Measurements from ENCODE around the gene KLHDC7A.

KLHDC7A gene

DNA sequence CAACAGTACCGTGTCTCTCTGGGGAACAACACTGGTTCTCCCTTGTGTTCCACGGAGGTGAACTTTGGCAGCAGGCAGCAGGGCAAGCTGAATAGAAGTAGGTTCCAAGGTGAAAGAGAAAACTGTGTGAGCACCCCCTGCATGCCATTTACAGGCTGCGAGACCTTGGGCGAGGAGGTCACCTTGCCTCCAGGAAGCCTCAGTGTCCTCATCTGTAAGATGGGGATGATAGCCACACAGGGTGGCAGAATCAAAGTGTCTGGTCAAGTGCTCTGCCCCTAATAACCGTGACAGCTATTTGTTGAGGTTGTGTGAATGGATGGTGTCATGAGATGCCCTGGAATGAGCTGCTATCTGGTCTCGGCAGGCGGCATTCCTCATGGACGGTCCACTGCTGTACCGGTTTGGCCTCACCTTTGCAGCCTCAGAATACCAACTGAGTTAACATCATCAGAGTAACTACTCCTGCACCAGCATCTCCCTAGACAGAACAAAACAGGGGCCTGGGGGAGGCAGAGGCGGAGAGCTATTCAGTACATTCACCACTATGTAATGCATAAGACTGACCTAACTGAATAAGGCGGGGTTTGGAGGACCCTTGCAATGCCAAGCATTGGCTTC is 7.4 kb upstream of the KLHDC7A start:
- no peak for DNase-seq (ENCODE audit: low read depth, low spot score)

- DNase-seq (ENCODE audit: low read depth, low spot score): no peak
Measured at GRCh38 chr1:18474559-18475175, 6.1 kb upstream of the KLHDC7A start.

DNA sequence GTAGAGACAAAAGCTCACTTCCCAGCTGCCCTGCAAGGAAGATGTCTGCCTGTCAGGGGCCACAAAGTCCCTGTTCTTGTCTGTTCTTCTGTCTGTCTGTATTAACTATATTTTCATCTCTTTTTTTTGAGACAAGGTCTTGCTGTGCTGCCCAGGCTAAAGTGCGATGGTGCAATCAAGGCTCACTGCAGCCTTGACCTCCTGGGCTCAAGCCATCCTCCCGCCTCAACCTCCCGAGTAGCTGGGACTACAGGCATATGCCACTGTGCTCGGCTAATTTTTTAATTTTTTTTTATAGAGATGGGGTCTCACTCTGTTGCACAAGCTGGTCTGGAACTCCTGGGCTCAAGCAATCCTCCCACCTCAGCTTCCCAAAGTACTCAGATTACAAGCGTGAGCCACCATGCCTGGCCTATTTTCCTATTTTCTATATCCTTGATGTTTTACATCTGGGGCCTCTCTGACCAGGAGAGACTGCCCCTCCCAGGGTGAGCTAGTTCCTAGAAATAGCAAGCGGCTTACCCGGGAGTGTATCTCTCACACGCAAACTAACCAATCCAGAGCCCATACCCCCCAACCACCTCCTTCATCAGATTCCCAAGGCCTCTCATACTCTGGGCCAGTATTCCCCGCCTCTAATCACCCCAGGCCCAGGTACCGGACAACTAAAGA is 5.4 kb upstream of the KLHDC7A start:
- DNase-seq (ENCODE audit: low read depth, low spot score): no peak

DNA sequence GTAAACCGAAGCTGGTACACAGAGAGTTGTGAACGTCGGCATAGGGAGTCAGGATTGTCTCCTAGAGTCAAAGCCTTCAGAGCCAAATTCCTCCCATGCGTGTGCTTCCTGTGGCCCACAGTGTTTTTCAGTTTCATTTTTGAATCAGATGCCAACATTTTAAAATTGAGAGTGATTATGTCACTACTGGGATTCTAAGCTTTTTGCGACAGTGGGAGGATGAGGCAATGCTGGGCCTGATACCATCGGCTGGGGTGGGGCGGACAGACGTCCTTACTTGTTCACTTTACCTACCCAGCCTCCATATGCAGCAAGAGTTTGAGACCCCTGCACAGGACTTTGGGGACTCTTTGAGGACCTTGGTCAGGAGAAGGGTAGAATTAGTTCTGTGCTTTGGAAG is 1.3 kb upstream of the KLHDC7A start:
- no peak for DNase-seq (ENCODE audit: low read depth, low spot score)

- DNase-seq (ENCODE audit: low read depth, low spot score): no peak
Measured at GRCh38 chr1:18481190-18481920, 625 bp downstream of the KLHDC7A start.

GRCh38 chr1:18481921-18482701 is 1.4 kb downstream of the KLHDC7A start:
- DNase-seq (ENCODE audit: low read depth, low spot score): no peak

DNA sequence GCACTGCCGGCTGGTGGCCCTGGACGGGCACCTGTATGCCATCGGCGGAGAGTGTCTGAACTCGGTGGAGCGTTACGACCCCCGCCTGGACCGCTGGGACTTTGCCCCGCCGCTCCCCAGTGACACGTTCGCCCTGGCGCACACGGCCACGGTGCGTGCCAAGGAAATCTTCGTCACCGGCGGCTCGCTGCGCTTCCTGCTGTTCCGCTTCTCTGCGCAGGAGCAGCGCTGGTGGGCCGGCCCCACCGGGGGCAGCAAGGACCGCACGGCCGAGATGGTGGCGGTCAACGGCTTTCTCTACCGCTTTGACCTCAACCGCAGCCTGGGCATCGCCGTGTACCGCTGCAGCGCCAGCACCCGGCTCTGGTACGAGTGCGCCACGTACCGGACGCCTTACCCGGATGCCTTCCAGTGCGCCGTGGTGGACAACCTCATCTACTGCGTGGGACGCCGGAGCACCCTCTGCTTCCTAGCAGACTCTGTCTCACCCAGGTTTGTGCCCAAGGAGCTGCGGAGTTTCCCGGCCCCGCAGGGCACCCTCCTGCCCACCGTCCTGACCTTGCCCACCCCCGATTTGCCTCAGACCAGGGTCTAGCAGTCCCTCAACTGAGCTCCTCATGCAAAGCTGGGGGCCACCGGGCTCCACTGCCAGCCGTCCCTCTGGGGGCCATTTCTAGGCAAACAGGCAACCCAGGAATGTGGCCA is 2.1 kb downstream of the KLHDC7A start:
- DNase-seq (ENCODE audit: low read depth, low spot score): no peak

DNA sequence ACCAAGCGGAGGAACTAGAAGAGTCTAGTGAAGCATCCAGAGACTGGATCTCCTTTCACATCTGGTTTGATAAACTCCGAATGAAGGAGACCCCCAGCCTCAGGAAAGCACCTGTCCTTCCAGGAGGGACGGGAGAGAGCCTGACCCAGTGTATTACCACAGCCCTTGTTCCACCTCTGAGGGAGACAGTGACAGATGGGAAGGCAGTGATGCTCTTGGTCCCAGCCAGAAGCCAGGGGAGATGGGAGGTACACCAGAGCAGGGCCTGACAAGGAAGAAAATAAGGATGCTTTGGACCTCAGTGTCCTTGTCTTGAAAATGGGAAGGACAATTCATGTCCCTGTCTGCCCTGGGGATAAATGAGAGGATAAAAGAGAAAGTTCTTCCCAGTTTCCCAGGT is 3.5 kb downstream of the KLHDC7A start:
- DNase-seq (ENCODE audit: low read depth, low spot score): no peak

GRCh38 chr1:18484721-18485120 is 4.0 kb downstream of the KLHDC7A start:
- DNase-seq (ENCODE audit: low read depth, low spot score): no peak

DNA sequence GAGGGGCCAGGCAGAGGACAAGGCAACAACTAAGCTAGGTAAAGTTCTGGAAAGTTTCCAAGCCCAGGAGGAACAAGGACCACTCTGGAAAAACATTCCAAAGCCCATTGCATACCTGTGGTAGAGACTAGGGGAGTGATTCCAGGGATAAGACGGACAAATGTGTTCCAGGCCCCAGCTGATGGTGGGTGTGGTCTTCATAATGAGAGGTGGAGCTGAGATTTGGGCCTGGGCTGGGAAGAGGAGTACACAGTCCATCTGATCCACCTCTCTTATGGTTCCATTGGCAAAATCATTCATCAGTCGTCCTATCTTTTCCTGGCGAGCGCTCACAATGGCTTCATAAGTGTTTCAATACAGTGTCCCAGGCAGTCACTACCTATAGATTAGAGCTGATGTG is 4.5 kb downstream of the KLHDC7A start:
- no peak for DNase-seq (ENCODE audit: low read depth, low spot score)

DNA sequence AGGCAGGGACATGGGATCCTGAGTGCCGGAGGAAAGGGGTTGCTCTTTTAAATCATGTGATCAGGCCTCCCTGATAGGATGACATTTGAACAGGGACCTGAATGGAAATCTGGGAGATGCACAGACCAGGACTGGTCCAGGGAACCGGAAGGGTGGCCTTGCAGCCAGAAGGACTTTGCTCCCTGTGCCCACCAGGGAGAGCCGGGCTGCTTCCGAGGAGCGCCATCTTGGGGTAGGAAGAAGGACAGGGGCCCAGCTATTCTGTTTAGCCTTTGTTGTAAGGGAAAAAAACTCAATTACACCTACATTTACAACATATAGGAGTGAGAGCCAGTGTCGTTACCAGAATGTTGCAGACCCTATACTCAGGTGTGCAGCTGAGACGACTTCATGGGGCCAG is 5.5 kb downstream of the KLHDC7A start:
- DNase-seq (ENCODE audit: low read depth, low spot score): peak; percentile 40

DNA sequence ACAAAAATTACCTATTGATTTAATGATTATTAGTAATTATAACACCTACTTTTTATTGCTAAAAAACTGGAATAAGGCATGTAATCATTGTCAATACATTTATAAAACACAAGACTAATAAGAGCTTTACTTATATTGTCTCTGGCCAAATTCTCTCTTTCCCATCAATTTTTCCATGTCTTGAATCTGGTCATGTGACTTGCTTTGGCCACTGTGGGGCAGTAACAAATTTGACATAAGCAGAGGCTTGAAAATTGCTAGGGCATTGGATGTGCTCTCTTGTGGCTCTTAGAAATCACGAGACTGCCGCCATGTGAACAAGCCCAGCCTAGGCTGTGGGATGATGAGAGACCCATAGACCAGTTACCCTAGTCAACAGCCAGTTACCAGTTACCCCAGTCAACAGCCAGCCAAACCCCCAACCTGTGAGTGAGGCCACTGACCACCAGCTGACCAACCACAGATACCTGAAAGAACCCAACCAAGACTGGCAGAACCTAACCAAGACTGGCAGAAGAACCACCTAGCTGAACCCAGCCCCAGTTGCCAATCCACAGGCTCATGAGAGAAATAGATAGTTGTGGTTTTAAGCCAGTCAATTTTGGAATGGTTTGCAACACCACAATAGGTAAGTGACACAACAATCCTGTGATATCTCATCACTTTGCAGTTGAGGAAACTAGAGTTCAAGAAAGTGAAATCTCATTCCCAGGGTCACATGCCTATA is 8.8 kb downstream of the KLHDC7A start:
- DNase-seq (ENCODE audit: low read depth, low spot score): no peak

- no peak for DNase-seq (ENCODE audit: low read depth, low spot score)
Measured at GRCh38 chr1:18491168-18491567, 10.4 kb downstream of the KLHDC7A start.

- no peak for DNase-seq (ENCODE audit: low read depth, low spot score)
Measured at GRCh38 chr1:18494304-18494703, 13.6 kb downstream of the KLHDC7A start.

- no peak for DNase-seq (ENCODE audit: low read depth, low spot score)
Measured at GRCh38 chr1:18495635-18496034, 14.9 kb downstream of the KLHDC7A start.

DNA sequence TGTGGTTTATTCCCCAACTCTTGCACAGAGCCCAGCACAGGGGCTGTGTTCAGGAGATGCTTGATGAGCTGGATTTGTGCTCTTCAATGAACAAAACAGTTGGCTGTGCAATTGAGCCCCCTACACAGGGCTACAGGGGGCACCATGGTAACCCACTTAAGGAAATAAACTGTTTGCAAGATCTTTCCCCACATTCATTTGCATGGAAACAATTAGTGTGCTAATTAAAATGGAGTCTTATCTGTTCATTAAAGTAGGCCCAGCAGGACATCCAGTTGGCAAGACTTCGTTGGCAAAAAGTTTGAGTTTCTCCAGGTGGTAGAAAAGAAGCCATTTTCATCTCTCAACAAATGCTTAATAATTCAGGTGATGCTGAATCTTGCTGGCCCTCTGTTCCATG is 15.3 kb downstream of the KLHDC7A start:
- no peak for DNase-seq (ENCODE audit: low read depth, low spot score)

- no peak for DNase-seq (ENCODE audit: low read depth, low spot score)
Measured at GRCh38 chr1:18496497-18497235, 15.9 kb downstream of the KLHDC7A start.

DNA sequence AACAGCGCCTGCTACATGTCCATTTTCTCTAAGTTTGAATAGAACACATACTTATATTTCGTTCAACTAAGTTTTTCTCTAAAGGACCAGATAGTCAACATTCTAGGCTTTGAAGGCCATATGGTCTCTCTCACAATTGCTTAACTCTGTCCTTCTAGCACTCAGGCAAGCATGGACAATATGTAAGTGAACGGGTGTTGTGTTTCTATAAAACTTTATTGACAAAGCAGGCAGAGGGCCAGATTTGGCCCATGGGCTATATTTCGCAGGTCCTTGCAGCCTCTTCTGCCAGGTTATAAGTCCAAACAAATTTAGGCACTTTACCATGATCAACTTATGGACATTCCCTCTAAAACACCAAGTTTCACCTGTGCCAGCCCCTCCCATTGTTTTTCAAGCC is 21.1 kb downstream of the KLHDC7A start:
- no peak for DNase-seq (ENCODE audit: low read depth, low spot score)

DNA sequence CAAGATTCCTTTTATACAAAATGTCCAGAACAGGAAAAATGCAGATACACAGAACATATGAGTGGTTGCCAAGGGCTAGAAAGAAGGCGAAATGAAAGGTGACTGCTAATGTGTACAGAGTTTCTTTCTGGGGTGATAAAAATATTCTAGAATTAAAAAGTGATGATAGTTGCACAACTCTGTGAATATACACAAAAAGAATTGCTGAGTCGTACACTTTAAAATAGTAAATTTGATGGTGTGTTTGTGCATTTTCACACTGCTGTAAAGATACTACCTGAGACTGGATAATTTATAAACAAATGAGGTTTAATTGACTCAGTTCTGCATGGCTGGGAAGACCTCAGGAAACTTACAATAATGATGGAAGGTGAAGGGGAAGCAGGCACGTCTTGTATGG is 23.9 kb downstream of the KLHDC7A start:
- DNase-seq (ENCODE audit: low read depth, low spot score): no peak

GRCh38 chr1:18505666-18506065 is 24.9 kb downstream of the KLHDC7A start:
- no peak for DNase-seq (ENCODE audit: low read depth, low spot score)

Data from iPS DF 19.7 (cell line).